HG03039 (cell line): ENCODE data around the gene UNC5A.
"Not testable (repeated sequence)": the region's sequence is repeated elsewhere in the genome, so short reads cannot be mapped to it uniquely, and the experiment has no call there.

Source experiments
- ATAC-seq: cut with Tn5 transposase; IDR thresholded peaks from one replicate; pipeline ENCODE4 v1.9.1; 2021; ENCODE audit warnings: mild to moderate bottlenecking, moderate library complexity; ENCODE audit not compliant: unreplicated experiment

Gene UNC5A

DNA sequence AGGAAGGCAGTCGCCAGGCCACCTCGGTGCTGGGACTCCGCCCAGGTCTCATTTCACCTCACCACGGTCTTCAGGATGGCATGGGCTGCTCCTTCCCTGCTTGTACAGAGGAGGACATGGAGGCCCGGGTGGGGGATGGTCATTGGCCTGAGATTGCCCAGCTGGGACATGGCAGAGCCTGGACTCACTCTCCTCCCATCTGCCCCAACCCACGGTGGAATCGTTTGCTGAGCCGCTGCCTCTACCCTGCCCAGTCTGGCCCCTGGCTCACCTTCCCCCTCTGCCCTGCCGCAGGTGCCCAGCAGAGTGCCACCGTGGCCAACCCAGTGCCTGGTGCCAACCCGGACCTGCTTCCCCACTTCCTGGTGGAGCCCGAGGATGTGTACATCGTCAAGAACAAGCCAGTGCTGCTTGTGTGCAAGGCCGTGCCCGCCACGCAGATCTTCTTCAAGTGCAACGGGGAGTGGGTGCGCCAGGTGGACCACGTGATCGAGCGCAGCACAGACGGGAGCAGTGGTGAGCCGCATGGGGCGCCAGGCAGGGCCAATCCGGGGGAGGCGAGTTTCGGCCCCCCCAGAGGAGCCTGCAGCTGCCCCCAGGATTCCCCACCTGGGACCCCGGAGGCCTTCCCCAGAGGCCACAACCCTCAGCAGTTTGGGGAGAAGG is 52.1 kb downstream of the UNC5A start:
- ATAC-seq, result no peak

DNA sequence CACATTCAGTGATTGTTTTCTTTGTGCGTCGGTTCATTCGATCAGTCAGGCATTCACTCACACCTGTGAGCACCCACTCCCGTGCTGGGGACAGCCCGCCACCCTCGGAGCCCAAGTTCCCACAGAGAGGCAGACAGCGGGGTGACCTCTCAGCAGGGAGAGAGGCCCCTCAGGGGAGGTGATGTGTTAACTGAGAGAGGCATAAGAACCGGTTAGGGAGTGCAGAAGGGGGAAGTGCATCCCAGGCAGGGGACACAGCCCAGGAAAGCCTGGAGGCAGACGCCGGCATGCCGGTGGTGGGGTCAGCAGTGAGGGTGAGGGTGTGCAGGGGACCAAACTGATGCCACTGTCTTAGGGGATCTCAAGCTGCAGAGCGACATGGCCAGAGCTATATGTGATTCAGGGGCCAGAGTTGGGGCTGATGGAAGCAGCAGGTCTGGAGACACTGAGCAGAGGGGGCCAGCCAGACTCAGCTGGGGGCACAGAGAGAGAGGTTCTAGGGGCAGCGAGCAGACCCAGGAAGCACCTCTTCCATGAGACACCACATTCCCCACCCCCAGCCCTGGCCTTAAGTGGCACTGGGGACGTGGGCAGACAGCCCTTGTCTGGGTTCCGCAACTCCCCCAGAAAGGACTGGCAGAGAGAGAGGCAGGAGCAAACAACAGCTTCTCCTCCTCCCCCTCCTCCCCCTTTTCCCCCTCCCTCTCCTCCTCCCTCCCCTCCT is 52.8 kb downstream of the UNC5A start:
- no peak for ATAC-seq

DNA sequence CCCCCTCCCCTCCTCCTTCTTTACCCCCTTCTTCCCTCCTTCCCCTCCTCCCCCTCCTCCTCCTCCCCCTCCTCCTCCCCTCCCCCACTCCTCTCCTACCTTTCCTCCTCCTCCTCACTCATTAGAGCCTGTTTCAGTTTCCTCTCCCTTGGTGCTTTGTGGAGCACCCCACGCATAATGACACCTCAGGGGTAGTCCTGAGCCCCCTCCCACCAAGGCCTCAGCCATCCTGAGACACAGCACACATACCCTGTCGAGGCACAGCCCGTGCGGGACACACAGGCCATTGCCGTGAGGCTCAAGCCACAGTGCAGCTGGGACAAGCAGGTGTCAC is 53.4 kb downstream of the UNC5A start:
- ATAC-seq, result no peak

DNA sequence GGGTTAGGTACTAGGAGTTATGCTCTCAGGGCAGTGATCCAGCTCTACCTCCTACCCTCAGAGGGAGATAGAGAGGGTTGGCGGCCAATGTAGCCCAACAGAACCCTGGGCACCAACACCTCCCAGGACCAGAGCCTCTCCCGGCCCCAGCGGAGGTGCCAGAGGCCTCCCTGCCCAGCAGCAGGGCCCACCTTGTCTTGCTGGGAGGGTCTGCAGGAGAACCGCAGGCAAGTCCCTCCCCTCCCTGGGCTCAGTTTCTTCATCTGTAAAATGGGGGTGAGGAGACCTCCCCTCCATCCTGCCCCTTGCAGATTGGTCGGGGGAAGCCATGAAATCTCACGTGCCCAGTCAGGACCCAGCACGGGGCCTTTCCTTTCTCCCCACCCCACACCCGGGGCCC is 54.4 kb downstream of the UNC5A start:
- no peak for ATAC-seq

DNA sequence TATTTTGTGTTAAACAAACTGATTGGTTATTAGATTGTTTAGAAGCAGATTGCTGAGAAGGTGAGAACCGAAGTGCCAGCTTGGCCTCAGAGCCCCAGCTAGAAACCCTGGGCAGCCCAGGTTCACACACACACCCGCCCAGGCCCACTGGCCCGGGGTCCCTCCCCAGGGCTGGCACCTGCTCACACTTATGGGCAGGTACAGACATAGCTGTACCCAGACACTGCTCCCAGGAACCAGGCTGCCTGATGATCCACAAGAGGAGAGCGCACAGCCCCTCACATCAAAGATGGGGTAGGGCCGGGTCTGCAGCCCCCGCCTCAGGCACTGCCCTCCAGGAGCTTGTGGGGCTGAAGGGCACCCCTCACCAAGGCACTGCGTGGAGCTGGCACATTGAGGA is 55.6 kb downstream of the UNC5A start:
- ATAC-seq, result no peak

DNA sequence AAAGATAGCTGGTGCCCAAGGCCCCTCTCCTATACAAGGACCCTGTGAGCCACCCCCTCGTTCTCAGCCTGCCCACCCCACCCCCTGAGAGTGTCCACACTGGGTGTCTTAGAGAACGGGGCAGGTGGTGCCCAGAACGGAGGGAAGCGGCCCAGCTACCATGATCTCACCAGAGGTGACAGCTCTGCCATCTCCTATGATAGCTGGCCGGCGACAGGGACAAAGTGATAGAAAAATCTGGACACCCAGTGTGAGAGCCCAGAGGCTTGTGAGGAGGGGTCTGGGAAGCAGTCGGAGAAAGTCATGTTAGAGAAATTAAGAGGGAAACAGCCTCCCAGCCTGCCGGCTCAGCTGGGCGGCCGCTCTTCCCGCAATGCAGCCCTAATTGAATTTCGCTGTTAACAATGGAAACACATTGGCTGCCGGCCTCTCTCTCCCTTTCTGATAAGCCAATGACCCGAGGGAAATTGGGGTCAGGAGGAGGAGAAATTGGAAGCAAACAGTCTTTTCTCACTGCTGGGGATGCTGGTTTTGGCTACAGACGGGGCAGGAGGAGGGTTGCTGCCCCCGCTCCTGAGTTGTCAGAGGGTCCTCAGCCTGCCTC is 56.5 kb downstream of the UNC5A start:
- ATAC-seq, result no peak

DNA sequence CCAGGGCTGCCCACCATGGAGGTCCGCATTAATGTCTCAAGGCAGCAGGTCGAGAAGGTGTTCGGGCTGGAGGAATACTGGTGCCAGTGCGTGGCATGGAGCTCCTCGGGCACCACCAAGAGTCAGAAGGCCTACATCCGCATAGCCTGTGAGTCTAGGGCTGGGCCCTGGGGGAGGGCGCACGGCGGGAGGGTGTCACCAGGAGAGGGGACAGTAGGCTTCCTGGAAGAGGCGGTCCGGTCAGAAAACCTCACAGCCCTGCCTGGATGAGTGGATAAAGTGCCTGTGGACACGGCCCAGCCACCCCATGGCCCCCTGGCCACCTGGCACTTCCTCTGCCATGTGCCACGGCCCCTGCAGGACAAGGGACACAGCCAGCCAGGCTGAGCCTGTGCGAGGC is 57.8 kb downstream of the UNC5A start:
- no peak for ATAC-seq

DNA sequence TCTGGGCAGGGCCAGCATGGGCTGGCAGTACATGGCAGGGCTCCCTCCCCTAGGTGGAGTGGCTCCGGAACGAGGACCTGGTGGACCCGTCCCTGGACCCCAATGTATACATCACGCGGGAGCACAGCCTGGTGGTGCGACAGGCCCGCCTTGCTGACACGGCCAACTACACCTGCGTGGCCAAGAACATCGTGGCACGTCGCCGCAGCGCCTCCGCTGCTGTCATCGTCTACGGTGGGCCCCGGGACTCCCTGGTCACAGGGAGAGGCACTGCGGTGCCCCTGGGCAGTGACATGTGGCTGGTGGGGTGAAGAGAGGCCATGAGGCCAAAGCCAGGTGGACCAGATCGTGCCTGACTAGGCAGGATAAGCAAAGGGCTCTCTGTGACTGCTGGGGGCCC is 58.4 kb downstream of the UNC5A start:
- ATAC-seq, result no peak

DNA sequence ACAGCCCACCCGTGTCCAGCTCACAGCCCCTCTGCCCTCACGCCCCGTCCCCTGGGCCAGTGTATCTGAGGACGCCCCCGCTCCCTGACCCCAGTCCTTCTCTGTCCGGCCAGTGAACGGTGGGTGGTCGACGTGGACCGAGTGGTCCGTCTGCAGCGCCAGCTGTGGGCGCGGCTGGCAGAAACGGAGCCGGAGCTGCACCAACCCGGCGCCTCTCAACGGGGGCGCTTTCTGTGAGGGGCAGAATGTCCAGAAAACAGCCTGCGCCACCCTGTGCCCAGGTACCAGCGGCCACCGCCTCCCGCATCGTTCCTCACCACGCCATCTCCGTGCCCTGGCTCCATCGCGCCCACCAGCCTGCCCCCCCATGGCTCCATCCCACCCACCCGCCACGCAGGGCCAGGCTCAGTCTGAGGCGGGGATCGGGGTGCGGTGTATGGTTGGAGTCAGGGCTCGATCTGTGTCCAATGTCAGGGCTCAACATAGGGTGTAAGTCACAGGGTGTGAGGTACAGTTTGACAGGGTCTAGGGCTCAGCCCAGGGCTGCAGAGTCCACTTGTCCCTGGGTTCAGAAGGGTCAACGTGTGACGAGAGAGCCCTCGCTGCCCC is 59.2 kb downstream of the UNC5A start:
- no peak for ATAC-seq

DNA sequence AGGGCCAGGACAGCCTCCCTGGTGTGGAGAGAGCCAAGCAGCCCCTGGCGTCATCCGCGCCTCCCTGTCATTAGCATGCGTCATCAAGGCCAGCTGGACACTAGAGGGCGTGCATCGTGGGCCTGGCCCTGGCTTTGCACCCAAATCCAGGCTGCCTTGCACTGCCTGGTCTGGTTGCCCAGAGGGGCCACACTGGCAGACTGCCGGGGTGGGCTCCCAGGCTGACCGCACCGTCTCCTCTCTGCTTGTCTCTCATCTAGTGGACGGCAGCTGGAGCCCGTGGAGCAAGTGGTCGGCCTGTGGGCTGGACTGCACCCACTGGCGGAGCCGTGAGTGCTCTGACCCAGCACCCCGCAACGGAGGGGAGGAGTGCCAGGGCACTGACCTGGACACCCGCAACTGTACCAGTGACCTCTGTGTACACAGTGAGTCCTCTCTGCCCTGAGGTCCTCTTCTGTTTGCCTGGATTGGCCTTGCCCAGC is 59.8 kb downstream of the UNC5A start:
- no peak for ATAC-seq

DNA sequence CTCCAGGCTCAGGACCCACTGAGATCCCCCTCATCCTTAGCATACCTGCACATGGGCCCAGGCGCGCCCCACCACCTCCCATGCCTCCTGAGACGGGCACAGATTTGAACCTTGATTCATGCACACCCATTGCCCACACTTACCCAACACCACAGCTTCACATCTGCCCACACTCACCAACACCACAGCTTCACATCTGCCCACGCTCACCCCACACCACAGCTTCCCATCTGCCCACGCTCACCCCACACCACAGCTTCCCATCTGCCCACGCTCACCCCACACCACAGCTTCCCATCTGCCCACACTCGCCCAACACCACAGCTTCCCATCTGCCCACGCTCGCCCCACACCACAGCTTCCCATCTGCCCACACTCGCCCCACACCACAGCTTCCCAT is 60.3 kb downstream of the UNC5A start:
- ATAC-seq, result not testable (repeated sequence)

DNA sequence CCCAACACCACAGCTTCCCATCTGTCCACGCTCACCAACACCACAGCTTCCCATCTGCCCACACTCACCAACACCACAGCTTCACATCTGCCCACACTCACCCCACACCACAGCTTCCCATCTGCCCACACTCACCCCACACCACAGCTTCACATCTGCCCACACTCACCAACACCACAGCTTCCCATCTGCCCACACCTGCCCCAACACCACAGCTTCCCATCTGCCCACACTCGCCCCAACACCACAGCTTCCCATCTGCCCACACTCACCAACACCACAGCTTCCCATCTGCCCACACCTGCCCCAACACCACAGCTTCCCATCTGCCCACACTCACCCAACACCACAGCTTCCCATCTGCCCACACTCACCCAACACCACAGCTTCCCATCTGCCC is 62.2 kb downstream of the UNC5A start:
- not testable (repeated sequence) for ATAC-seq

DNA sequence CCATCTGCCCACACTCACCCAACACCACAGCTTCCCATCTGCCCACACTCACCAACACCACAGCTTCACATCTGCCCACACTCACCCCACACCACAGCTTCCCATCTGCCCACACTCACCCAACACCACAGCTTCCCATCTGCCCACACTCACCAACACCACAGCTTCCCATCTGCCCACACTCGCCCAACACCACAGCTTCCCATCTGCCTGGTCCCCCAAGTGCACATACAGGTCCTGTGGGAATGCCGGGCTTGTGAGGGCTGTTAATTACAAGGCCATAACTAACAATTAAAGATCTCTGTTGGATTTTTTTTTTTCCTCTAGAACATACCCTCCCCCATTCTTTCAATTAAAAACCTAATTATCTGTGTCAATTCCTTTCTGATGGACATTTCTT is 62.7 kb downstream of the UNC5A start:
- ATAC-seq, result not testable (repeated sequence)

DNA sequence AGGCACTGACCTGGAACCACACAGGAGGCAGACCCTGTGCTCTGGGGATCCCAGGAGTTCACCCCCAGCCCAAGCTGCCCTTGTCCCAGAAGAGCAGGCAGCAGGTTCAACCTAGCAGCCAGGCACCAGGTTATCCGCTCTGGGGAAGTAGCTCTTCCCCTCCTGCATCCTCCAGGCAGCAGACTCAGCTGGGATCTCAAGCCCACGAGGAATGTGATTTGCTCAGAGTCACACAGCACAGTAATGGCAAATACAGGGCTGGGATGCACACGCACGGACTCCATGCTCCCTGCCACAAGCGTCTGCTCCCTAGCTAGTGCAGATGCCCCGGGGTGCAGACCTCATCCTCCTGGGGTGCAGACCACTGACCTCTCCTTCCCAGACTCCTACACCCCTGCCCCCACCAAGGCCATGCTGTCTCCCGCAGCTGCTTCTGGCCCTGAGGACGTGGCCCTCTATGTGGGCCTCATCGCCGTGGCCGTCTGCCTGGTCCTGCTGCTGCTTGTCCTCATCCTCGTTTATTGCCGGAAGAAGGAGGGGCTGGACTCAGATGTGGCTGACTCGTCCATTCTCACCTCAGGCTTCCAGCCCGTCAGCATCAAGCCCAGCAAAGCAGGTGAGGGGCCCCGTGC is 63.3 kb downstream of the UNC5A start:
- no peak for ATAC-seq

DNA sequence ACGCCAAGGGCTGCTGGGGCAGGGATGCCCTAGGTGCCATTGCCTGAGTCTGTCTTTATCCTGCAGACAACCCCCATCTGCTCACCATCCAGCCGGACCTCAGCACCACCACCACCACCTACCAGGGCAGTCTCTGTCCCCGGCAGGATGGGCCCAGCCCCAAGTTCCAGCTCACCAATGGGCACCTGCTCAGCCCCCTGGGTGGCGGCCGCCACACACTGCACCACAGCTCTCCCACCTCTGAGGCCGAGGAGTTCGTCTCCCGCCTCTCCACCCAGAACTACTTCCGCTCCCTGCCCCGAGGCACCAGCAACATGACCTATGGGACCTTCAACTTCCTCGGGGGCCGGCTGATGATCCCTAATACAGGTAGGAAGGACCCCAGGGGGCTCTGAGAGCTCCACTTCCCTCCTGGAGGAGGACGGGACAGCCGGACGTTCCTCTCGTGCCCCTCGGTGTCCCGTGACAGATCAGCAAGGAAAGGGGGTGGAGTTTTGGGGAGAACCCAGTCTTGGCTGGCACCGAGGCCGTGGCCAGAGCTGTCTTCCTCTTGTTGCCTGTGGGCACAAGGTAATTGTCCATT is 63.9 kb downstream of the UNC5A start:
- no peak for ATAC-seq

DNA sequence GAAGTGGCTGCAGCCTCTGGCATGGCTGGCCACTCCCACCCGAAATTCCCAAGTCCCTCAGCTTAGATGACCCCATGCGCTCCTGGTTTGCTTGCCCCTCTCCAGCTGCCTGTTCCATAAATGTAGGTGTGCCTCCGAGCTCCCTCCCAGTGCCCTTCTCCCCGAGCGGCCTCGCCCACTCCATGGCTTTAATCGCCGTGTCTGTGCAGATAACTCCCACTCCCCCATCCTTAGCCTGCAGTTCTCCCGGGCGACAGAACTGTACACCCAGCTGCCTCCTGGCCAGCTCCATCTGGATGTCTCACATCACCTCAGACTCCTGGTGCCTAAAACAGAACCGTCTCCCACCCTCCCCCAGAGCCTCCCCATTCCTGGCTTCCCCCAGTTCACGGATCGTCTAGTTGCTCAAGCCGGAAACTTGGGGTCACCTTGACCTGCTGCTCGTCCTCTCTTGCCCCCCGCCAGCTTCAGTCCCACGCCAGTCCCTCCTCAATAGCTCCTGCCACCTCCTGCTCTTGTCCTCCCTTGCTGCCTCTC is 64.7 kb downstream of the UNC5A start:
- ATAC-seq, result no peak

DNA sequence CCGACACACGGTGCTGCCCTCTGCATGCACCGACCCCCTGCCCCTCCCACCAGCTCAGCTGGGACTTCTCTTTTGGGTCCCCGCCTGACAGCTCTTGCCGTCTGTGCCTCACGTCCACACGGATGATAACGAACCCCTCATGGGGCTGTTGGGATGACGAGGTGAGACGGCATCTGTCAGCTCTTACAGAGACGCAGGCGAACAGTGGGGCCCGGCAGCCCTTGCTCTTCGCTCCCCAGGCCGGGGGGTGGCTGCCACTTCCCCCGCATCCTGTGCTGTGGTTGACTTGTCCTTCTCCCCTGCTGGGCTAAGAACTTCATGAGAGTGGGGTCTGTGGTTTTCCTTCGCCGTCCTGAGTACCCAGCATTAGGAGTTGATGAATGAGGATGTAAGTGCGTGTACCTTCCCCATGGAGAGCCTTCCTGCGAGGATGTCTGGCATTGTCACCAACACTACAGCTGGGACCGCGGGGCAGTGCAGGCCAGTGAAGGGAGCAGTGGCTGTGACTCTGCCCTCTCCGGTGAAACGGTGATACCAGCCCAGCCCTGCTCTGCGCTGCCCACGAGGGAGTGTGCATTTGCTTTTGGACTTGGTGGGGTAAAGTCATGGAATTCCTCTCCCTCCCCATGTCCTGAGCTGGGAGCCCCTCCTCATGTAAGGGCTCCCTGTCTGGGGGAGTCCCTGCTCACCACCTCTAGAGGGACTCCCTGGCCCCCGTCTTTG is 65.6 kb downstream of the UNC5A start:
- ATAC-seq, result no peak

DNA sequence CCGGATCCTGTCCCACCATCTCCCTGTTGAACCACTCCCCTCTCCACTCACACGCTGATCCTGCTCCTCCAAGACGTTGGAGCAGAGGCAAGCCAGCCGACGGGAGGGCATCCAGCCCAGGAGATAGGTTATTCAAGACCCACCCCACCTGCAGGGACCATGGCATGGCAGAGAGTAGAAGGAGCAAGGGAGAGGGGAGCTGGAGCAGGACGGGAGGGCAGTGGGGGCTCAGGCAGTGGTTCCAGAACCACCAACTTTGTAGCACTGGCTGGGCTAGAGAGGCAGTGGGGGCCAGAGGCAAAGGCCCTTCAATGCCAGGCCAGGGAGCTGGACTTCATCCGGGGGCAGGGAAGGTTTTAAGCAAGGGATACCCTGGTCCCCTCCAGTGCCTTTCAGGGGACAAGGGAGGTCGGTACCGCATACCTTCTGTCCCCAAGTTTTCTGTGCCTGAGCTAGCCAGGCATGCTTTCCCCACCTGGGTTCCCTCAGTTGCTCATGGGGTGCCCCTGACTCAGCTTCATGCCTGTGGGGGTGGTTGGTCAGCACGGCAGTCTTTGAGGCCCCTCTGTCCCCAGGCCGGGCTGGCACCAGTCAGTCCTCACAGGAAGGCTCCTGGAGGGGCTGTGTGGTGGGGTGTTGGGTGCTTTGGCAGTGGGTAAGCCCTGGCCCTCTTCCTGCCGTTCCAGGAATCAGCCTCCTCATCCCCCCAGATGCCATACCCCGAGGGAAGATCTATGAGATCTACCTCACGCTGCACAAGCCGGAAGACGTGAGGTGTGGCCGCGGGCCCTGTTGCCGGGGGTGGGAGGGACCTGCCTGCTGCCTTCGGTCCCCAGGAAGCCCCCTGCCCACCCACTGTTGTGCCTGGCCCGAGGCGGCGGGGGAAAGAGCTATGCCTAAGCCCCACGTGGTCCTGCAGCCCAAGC is 66.4 kb downstream of the UNC5A start:
- no peak for ATAC-seq

DNA sequence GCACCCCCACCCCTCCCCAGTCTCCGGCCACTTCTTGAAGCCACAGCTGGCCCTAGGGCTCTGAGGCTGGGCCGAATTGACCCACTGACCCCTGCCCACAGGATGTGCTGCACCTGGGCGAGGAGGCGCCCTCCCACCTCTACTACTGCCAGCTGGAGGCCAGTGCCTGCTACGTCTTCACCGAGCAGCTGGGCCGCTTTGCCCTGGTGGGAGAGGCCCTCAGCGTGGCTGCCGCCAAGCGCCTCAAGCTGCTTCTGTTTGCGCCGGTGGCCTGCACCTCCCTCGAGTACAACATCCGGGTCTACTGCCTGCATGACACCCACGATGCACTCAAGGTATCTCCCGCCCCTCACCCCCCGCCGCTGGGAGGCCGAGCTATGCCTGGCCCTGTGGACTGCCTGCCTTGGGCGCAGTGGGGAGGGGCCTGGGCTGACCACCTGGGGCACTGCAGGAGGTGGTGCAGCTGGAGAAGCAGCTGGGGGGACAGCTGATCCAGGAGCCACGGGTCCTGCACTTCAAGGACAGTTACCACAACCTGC is 67.5 kb downstream of the UNC5A start:
- no peak for ATAC-seq
